Suprapubic skin (tissue), 4 donors: ENCODE results near the gene CHN2. TPM values are rescaled to one million over a fixed set of nuclear protein-coding genes. Genes with fewer than 3 reads are reported as not detected.
"Not testable (repeated sequence)": the region's sequence is repeated elsewhere in the genome, so short reads cannot be mapped to it uniquely, and the experiment has no call there.

Source experiments
- DNase-seq, 2 donors: peaks; one replicate each; pipeline ENCODE4 v3.0.0-alpha.2; 2019; ENCODE audit warnings: low spot score in 2 of 2
- H3K27ac ChIP-seq: fragments of 200-600 bp; sonication (generic); one replicate; pipeline ENCODE4 v1.5.1; 2019
- H3K27me3 ChIP-seq: fragments of 200-600 bp; sonication (generic); one replicate; pipeline ENCODE4 v1.5.1; 2019
- H3K36me3 ChIP-seq: fragments of 200-600 bp; sonication (generic); one replicate; pipeline ENCODE4 v1.5.1; 2019
- H3K4me1 ChIP-seq: fragments of 200-600 bp; sonication (generic); one replicate; pipeline ENCODE4 v1.5.1; 2019
- H3K4me3 ChIP-seq: fragments of 200-600 bp; sonication (generic); one replicate; pipeline ENCODE4 v1.5.1; 2019; ENCODE audit warnings: mild to moderate bottlenecking
- H3K9me3 ChIP-seq: fragments of 200-600 bp; sonication (generic); one replicate; pipeline ENCODE4 v1.5.1; 2019
- EP300 ChIP-seq: sonication (generic); formaldehyde crosslinking; IDR thresholded peaks from one replicate; pipeline ENCODE4 v1.6.1; 2017; ENCODE audit warnings: antibody characterized with exemption
- POLR2A ChIP-seq, 2 donors: fragments of 450-650 bp; IDR thresholded peaks; one replicate each; pipeline ENCODE4 v1.6.1; 2017; ENCODE audit warnings: antibody characterized with exemption in 2 of 2, mild to moderate bottlenecking in 2 of 2, moderate library complexity in 2 of 2
- POLR2AphosphoS5 ChIP-seq, 3 donors: sonication (generic); formaldehyde crosslinking; IDR thresholded peaks; one replicate each; pipeline ENCODE4 v1.6.1; 2017; ENCODE audit warnings: antibody characterized with exemption in 3 of 3
- WGBS: methylation state at CpG from one replicate; pipeline ENCODE4 v1.1.5; 2018; 5-methylcytosine and 5-hydroxymethylcytosine counted together
- total RNA-seq, 4 donors: library from RNA; depleted of rRNA; stranded (reverse); fragments of >200 nt; gene quantifications; one replicate each; pipeline ENCODE4 v1.1.0, GENCODE V29; 2016
- TF ChIP-seq, protein P1 (sequence below), 2 donors: fragments of 200-600 bp in 1 of 2; fragments of 450-650 bp in 1 of 2; sonication (generic) in 1 of 2; IDR thresholded peaks; one replicate each; pipeline ENCODE4 v1.5.1; 2016 to 2019; ENCODE audit warnings: antibody characterized with exemption in 2 of 2, mild to moderate bottlenecking in 1 of 2, moderate library complexity in 1 of 2

The CHN2 gene
- total RNA-seq, 4 donors from 2014 or later, result 3.3 to 9.6 (median 6.2) TPM

DNA sequence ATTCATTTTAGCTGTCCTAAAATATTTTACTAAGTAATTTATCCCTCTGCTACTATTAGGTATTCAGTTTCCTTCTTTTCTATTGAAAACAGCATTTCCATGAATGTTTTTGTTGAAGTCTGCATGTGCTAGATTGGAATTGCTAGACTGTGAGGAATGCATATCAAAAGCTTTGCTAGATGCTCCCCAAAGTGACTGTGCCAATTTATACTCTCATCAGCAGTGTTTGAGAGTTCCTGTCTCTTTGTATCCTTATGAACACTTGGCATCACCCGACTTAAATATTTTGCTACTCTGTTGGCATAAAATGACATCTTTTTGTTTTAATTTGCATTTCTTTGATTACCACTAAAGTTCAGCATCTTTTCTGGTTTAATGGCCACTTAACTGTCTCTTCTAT lies 324.0 kb downstream of the CHN2 start:
- TF ChIP-seq, protein P1, sequence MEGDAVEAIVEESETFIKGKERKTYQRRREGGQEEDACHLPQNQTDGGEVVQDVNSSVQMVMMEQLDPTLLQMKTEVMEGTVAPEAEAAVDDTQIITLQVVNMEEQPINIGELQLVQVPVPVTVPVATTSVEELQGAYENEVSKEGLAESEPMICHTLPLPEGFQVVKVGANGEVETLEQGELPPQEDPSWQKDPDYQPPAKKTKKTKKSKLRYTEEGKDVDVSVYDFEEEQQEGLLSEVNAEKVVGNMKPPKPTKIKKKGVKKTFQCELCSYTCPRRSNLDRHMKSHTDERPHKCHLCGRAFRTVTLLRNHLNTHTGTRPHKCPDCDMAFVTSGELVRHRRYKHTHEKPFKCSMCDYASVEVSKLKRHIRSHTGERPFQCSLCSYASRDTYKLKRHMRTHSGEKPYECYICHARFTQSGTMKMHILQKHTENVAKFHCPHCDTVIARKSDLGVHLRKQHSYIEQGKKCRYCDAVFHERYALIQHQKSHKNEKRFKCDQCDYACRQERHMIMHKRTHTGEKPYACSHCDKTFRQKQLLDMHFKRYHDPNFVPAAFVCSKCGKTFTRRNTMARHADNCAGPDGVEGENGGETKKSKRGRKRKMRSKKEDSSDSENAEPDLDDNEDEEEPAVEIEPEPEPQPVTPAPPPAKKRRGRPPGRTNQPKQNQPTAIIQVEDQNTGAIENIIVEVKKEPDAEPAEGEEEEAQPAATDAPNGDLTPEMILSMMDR (IDR thresholded peaks at IDR 0.05), result no peak
- no peak for TF ChIP-seq POLR2A (IDR thresholded peaks at IDR 0.05)
- TF ChIP-seq EP300, result no peak
- no peak for TF ChIP-seq POLR2AphosphoS5 (IDR thresholded peaks at IDR 0.05)
- no peaks in the 10 kb centered on the region for H3K9me3 ChIP-seq
- H3K4me1 ChIP-seq, result no peaks in the 10 kb centered on the region
- no peaks in the 10 kb centered on the region for H3K36me3 ChIP-seq
- no peak overlapping the region for H3K4me3 ChIP-seq
- no peak for DNase-seq
- H3K27ac ChIP-seq, result no peak overlapping the region
- WGBS, result 48% methylated on average over 1 of the region's 1 CpG
- no peaks in the 10 kb centered on the region for H3K27me3 ChIP-seq

DNA sequence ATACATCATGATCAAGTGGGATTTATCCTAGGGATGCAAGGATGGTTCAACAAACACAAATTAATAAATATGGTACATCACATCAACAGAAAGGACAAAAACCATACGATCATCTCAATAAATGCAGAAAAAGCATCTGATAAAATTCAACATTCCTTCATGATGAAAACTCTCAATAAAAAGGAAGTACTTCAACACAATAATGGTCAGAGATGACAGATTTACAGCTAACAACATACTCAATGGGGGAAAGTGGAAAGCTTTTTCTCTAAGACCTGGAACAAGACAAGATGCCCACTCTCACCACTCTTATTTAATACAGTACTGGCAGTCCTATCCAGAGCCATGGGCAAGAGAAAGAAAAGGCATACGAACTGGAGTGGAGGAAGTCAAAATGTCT lies 329.2 kb downstream of the CHN2 start:
- H3K4me3 ChIP-seq, result no peak overlapping the region
- TF ChIP-seq EP300 (no peak), POLR2AphosphoS5 (IDR thresholded peaks at IDR 0.05) (no peak), POLR2A (IDR thresholded peaks at IDR 0.05) (no peak)
- TF ChIP-seq, protein P1 (IDR thresholded peaks at IDR 0.05), result no peak
- H3K27me3 ChIP-seq, result no peaks in the 10 kb centered on the region
- H3K9me3 ChIP-seq, result no peaks in the 10 kb centered on the region
- no peaks in the 10 kb centered on the region for H3K36me3 ChIP-seq
- H3K4me1 ChIP-seq, result no peaks in the 10 kb centered on the region
- H3K27ac ChIP-seq, result no peak overlapping the region
- whole genome bisulfite sequencing, result 83% methylated on average over 2 of the region's 2 CpGs
- DNase-seq, result no peak

DNA sequence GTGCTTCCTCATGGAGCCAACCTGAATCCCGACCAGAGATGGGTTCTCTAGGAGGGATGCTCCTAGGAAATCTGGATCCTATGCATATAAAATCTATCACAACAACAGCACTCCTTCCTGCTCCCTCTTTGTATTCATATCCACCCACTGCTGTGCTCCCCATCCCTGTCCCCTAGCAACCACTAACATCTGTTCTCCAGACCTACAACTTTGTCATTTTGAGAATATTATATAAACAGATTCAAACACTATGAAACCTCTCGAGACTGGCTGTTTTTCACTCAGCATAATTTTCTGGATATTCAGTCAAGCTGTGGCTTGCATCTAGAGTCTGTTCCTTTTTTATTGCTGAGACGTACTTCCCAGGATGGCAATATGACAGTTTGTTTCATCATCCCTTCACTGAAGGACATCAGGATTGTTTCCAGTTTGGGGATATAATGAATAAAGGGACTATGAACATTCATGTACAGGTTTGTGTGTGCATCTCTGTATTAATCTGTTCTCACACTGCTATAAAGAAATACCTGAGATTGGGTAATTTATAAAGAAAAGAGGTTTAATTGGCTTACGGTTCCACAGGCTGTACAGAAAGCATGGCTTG lies 333.0 kb downstream of the CHN2 start:
- 61% methylated on average over 4 of the region's 4 CpGs for WGBS

DNA sequence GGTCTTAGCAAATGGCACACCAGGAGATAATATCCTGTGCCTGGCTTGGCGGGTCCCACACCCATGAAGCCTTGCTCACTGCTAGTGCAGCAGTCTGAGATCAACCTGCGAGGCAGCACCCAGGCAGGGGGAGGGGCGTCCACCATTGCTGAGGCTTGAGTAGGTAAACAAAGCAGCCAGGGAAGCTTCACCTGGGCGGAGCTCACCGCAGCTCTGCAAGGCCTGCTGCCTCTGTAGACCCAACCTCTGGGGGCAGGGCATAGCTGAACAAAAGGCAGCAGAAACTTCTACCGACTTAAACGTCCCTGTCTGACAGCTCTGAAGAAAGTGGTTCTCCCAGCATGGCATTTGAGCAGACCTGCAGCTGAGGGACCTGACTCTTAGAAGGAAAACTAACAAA lies 334.0 kb downstream of the CHN2 start:
- not testable (repeated sequence) for H3K27ac ChIP-seq, H3K27me3 ChIP-seq, DNase-seq, H3K4me1 ChIP-seq, H3K36me3 ChIP-seq, H3K9me3 ChIP-seq, H3K4me3 ChIP-seq
- 83% methylated on average over 7 of the region's 7 CpGs for WGBS

More for the DNA sequence above, 333.0 kb downstream of the CHN2 start:
- TF ChIP-seq, protein P1 (IDR thresholded peaks at IDR 0.05), result no peak
- TF ChIP-seq POLR2AphosphoS5 (IDR thresholded peaks at IDR 0.05) (no peak), EP300 (no peak), POLR2A (IDR thresholded peaks at IDR 0.05) (no peak)
- Histone ChIP-seq H3K4me1 (no peaks in the 10 kb centered on the region), H3K27ac (no peak overlapping the region), H3K36me3 (no peaks in the 10 kb centered on the region), H3K4me3 (no peak overlapping the region), H3K9me3 (no peaks in the 10 kb centered on the region), H3K27me3 (no peaks in the 10 kb centered on the region)
- no peak for DNase-seq

Other genes with a start within 250 kb of the CHN2 start
- 1 to 10 TPM; 1.4 to 6.0 (median 2.9) TPM for gene TRIL, start 236.4 kb upstream of the CHN2 start, total RNA-seq
- gene CPVL, start 48.2 kb upstream of the CHN2 start, total RNA-seq, result 10 to 100 TPM in 2 of 4 donors, 1 to 10 TPM in 2; 8.1 to 17.1 (median 10.1) TPM